HG03196 (cell line): ENCODE results near the gene BAD.

Experiments
- ATAC-seq: cut with Tn5 transposase; IDR thresholded peaks from one replicate; pipeline ENCODE4 v1.9.1; 2021; ENCODE audit not compliant: unreplicated experiment

BAD gene

GRCh38 chr11:64297699-64298358, 13.4 kb upstream of the BAD start:
- ATAC-seq, result no peak

DNA sequence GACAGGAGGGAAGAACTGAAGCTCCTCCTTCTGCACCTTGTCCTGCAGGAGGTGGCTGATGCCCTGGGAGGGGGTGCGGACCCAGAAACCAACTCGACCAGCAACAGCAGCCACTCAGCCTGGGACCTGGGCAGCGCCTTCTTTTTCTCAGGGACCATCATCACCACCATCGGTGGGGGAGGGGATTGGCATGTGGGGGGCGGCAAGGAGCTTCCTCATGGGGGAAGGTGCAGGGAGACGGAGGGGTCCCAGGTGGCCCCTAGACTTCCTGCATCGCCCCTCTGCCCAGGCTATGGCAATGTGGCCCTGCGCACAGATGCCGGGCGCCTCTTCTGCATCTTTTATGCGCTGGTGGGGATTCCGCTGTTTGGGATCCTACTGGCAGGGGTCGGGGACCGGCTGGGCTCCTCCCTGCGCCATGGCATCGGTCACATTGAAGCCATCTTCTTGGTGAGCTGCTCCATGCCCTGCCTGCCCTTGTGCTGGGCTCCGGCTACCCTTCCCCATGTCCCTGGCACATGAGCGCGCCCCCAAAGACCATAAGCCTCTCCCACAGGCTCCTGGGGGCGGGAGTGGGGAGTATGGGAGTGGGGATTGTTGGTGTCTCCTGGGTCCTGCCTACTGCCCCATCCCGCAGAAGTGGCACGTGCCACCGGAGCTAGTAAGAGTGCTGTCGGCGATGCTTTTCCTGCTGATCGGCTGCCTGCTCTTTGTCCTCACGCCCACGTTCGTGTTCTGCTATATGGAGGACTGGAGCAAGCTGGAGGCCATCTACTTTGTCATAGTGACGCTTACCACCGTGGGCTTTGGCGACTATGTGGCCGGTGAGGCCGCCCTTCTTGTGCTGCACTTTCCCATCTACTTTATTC, 12.6 kb upstream of the BAD start:
- ATAC-seq, result no peak

DNA sequence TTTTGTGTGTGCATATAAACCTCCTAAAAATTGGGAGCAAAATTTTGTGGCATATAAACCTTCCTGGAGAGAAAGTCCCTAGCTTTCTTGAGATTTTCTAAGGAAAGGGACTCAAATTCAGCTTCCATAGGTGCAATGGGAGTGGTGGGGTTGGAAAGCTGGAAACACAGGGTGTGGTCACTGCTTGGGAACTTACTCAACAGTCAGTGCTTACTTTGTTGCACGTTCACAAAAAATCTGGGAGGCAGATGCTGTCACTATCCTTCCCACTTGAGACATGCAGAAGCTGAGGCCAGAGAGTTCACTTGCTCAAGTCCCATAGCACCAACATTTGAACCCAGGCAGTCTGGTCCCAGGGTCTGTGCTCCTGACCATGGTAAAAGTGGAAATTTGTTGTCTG, 11.8 kb upstream of the BAD start:
- ATAC-seq, result no peak

DNA sequence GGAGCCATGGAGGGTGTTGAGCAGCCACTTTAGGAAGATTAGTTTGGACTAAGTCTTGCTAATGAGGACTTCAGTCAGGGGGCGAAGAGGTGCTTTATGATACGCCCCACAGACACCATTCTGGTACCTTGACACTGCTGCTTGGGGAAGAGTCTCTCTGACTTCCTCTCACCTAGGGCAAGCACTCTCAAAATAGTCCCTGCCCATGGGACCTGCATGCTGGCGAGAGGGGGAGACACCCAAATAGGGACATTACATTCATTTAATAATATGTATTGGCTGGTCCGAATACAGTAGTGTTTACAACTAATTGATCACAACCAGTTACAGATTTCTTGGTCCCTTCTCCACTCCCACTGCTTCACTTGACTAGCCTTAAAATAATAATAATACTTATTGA, 11.3 kb upstream of the BAD start:
- no peak for ATAC-seq

DNA sequence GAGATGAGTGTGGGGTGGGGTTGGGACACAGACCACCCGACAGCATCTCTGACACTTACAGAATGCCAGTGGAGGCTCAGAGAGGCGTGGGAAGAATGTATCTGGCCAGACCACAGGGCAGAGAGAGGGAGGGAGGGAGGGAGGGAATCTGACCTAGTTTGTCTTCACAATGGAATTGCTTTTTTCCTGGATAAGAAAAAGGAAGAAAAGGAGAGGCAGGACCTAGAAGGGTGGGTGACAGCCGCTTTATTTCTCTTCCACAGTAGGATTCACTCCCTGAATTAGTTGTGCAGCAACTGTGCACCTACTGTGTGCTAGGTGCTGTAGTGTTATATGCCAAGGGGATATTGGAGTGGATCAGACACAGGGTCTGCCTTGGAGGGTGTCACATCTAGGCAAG, 10.3 kb upstream of the BAD start:
- ATAC-seq, result no peak

DNA sequence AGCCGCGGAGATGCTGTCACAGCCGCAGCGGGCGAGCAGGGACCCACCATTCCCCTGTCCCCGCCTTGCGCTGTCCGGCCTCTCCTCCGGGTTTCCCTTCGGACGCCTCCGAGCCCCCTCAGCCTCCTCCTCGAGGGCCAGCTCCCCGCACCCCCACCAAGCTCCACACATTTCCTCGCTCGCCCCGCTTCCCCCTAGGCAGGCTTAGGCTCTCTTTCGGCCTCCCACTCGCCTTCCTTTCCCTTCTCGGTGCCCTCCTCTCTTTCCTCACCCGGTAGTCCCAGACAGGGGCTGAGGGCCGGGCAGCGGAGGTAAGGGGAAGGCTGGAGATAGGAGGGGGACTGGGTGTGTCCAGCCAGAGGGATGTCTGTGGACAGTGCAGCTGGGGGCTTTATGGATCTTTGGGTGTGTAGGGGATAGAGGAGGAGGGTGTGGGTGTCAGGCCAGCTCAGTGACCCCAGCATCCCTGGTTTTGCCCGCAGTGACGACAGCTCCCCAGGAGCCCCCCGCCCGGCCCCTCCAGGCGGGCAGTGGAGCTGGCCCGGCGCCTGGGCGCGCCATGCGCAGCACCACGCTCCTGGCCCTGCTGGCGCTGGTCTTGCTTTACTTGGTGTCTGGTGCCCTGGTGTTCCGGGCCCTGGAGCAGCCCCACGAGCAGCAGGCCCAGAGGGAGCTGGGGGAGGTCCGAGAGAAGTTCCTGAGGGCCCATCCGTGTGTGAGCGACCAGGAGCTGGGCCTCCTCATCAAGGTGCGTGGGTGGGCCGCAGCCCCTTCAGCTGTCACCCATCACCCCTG, 8.2 kb upstream of the BAD start:
- no peak for ATAC-seq

GRCh38 chr11:64291752-64292459, 7.4 kb upstream of the BAD start:
- ATAC-seq, result no peak

GRCh38 chr11:64291262-64291751, 6.8 kb upstream of the BAD start, which contains the start of gene KCNK4:
KCNK4 (plus strand) TSS chr11:64291302; CDS start chr11:64293019, 1,717 bp downstream.
- no peak for ATAC-seq

DNA sequence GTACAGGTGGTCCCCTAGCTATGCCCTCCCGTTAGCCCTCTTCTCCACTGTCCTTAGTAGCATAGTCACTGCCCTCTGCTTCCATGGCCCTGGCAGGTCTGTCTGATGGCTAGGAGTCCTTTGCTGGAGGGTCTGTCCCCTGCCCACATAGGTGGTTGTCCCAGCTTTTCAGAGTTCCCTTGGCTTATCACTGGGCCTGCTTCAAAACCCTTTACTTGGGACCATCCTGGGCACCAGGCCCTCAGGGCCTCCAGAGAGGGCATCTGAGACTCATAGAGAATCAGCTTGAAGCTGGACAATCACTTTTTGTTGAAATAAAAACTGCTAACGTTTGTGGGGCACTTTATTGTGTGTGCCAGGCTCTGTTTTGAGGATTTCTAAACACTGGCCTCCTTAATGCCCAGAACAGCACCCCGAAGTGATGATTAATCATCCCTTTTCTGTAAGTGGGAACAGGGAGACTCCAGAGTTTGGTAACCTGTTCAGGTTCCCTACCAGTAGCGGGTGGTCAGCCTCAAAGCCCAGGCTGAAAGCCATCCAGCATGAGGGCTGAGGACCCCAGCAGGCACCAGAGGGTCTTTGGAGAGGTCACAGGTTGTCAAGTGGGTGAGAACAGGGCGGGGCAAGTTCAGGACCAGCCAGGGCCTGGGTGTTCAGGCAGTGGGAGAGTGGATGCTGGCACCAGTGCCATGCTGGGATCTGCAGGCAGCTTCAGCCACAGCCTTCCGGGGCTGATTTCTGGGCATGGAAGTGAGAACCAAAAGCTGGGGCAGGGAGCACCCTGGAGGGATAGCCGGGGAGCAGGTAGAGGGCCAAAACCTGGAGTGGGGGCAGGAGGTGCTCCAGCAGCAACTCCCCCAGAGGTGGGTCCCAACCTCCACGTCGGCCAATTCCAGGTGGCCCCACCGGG, 6.1 kb upstream of the BAD start:
- ATAC-seq, result no peak

DNA sequence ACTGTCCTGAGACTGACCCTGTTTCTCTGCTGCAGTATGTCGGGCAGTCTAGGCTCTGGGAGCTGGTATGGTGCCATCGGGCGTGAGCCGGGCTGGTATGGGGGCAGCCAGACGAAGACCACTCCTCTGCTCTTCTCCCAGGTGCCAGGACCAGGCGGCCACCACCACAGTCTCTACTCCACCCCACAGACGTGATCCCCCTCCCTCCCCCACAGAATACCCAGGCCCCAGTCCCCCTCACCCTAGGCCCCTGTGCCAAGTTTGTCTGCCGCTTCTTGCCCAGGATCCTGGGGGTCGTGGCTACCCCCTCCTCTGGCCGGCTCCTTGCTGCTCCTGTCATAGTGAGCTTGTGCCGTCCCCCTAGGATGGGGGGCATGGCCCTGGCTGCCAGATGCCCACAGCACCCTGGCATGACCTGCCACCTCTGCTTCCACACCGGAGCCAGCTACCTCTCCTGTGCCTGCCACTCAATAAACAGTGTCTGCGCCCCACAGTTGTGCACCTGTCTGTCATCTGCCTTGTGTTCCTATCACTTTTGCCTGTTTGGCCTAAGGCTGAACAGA, 4.6 kb upstream of the BAD start:
- no peak for ATAC-seq

- no peak for ATAC-seq
These were observed 3.9 kb upstream of the BAD start for GRCh38 chr11:64288353-64288750.

DNA sequence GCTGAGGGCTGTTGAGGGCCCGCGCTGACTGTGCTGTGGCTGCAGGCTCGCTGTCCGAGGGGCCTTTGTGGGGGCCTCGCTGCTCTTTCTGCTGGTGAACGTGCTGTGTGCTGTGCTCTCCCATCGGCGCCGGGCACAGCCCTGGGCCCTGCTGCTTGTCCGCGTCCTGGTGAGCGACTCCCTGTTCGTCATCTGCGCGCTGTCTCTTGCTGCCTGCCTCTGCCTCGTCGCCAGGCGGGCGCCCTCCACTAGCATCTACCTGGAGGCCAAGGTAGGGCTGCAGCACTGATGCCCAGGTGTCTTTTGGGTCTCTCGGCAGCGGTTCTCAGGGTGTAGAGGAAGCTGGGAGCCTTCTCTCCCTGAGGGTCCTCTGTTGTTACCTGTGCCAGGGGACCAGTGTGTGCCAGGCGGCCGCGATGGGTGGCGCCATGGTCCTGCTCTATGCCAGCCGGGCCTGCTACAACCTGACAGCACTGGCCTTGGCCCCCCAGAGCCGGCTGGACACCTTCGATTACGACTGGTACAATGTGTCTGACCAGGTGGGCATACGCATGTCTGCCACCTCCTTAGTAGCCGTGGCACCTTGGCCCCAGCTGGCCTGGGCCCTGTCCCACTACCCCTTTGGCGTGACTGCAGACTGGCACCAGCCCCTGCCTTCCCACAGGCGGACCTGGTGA, 3.3 kb upstream of the BAD start:
- ATAC-seq, result no peak

GRCh38 chr11:64286801-64287159, 2.3 kb upstream of the BAD start:
- no peak for ATAC-seq

DNA sequence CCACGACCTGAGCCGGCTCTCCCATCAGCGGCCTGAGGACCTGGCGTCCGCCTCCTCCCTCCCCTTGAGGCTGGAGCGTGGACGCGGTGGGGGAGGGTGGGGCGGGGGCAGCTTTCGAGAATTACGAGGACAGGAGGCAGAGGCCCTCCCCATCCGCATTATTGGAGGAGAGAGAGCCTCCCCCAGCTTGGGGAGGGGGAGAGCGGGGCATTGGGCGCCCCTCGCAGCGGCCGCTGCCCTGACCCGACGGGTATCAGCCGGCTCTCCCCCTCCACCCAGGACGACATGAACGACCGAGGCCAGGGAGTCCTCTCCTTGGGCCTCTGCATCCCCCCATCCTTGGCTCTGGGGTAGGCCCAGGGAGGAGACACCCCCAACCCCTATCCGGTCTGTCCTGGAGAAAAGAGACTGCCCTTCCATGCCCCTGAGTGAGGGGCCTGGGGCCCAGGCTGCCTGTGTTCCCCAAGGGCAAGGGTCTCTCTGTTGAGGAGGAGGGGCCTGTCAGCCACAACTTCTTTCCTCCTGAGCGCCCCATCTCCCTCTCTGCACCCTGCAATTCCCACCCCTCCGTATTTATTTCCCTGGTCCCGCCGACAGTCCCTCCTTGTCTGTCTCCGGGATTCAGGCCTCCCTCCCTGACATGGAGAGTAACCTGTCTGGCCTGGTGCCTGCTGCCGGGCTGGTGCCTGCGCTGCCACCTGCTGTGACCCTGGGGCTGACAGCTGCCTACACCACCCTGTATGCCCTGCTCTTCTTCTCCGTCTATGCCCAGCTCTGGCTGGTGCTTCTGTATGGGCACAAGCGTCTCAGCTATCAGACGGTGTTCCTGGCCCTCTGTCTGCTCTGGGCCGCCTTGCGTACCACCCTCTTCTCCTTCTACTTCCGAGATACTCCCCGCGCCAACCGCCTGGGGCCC, 1.7 kb upstream of the BAD start:
- no peak for ATAC-seq

- peak; percentile 51 for ATAC-seq
These were observed 758 bp upstream of the BAD start, which contains the start of gene GPR137 for GRCh38 chr11:64284962-64285884. GPR137 (plus strand) TSS chr11:64285848; CDS start chr11:64286525, 677 bp downstream.

GRCh38 chr11:64283092-64283491, 1.4 kb downstream of the BAD start:
- ATAC-seq, result no peak
